Naive B cell (primary cell): ENCODE data around the gene GAP43. TPM values are rescaled to one million over a fixed set of nuclear protein-coding genes. Genes with fewer than 3 reads are reported as not detected.

Source experiments
- ATAC-seq, 2 donors: fragments of 150-1000 bp; cut with Tn5 transposase; 2 replicates each; pipeline ENCODE4 v1.10.0; 2021; ENCODE audit warnings: low read depth in 2 of 2, mild to moderate bottlenecking in 2 of 2, moderate library complexity in 2 of 2
- DNase-seq: peaks from one replicate; pipeline ENCODE4 v3.0.0; 2022
- H3K27ac Mint-ChIP-seq, 6 donors: one replicate each; pipeline ENCODE4 v1.8.0; 2020 to 2022; ENCODE audit warnings: mild to moderate bottlenecking in 6 of 6, mixed read lengths in 6 of 6, moderate library complexity in 5 of 6, inconsistent platforms in 2 of 6
- H3K27me3 Mint-ChIP-seq, 3 donors: one replicate each; pipeline ENCODE4 v1.8.0; 2021 to 2022; ENCODE audit warnings: mixed read lengths in 3 of 3, mild to moderate bottlenecking in 1 of 3
- H3K36me3 Mint-ChIP-seq, 2 donors: one replicate each; pipeline ENCODE4 v1.8.0; 2020 to 2022; ENCODE audit warnings: mixed read lengths in 2 of 2, inconsistent platforms in 1 of 2, mild to moderate bottlenecking in 1 of 2
- H3K4me1 Mint-ChIP-seq, 3 donors: one replicate each; pipeline ENCODE4 v1.8.0; 2020 to 2022; ENCODE audit warnings: mixed read lengths in 3 of 3, inconsistent platforms in 1 of 3, mild to moderate bottlenecking in 1 of 3, moderate library complexity in 1 of 3
- H3K4me3 Mint-ChIP-seq, 8 donors: one replicate each; pipeline ENCODE4 v1.8.0; 2020 to 2022; ENCODE audit warnings: mild to moderate bottlenecking in 8 of 8, mixed read lengths in 8 of 8, moderate library complexity in 8 of 8, inconsistent platforms in 2 of 8
- H3K9me3 Mint-ChIP-seq, 7 donors: one replicate each; pipeline ENCODE4 v1.8.0; 2020 to 2022; ENCODE audit warnings: mixed read lengths in 7 of 7, mild to moderate bottlenecking in 5 of 7, inconsistent platforms in 2 of 7, moderate library complexity in 1 of 7
- polyA plus RNA-seq, 6 donors: library from polyadenylated mRNA; unstranded; fragments of 300-500 nt; fragmentation: Illumina TruSeq; gene quantifications; one replicate each; pipeline ENCODE4 v1.2.3, GENCODE V29; 2021; ENCODE audit warnings: low read depth in 6 of 6

Gene GAP43
- polyA plus RNA-seq, 6 donors from 2014 or later: not detected

DNA sequence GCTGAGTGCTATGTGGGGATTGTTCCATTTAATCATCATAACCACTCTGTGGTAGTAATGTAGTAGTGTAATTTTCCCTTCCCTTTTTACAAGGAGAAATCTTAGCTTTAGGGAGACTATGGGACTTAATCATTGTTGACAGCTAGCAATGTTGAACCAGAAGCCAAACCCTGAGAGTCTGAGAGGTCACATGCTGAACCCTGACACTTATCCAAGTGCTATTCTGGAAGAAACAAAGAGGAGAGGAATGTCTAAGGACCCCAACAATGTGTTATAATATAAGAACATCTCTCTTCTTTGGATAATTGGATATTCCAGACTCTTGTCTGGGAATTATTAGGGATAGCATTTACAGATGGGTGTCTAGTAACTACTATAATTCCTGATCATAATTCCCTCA, 58.4 kb downstream of the GAP43 start:
- no peak for ATAC-seq
- DNase-seq: no peak
- H3K27me3 Mint-ChIP-seq: peaks cover 28 to 49% (median 32%) of the 10 kb centered on the region in 3 donors
- H3K36me3 Mint-ChIP-seq: no peaks in the 10 kb centered on the region
- H3K27ac Mint-ChIP-seq: no peak overlapping the region
- no peaks in the 10 kb centered on the region for H3K4me1 Mint-ChIP-seq
- H3K4me3 Mint-ChIP-seq: no peak overlapping the region
- no peaks in the 10 kb centered on the region for H3K9me3 Mint-ChIP-seq

DNA sequence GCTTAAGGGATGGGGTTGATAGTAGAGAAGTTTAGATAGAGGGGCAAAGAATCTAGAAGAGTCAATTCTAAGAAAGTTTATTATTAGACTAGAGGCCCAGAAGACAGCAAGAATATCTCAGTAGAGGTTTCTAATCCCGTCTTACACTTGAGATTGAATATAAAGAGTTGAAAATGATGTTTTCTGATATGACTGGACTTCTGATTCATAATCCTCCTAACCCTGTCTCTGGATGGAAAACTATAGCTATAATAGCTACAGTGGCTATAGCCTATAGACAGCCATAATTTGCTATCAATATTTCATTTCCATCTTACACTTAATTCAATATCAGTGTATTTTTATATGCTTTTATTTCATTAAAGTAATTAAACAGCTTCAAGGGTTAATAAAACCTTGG, 60.0 kb downstream of the GAP43 start:
- DNase-seq (no peak), ATAC-seq (no peak)
- Mint-ChIP-seq H3K4me1 (no peaks in the 10 kb centered on the region), H3K27me3 (peaks cover 17 to 38% (median 21%) of the 10 kb centered on the region in 3 donors), H3K27ac (no peak overlapping the region), H3K9me3 (no peaks in the 10 kb centered on the region), H3K36me3 (no peaks in the 10 kb centered on the region), H3K4me3 (no peak overlapping the region)

DNA sequence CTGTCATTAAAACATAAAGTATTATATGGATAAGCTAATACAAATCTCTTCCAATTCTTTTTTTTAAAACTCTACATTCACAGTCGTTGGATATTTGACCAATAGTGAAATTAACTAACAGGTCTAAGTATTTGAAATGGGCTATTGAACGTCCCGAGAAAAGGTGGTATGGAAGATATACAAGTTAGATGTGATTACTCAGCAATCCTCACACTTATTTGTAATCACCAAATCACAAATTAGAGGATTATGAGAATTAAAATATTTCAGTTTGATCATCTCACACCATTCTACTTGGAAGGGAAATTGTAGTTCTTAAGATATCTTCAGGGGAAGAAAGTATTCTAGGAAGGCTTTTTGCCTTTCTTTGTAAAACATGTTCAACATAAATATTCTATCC, 60.5 kb downstream of the GAP43 start:
- DNase-seq: no peak
- H3K4me1 Mint-ChIP-seq: no peaks in the 10 kb centered on the region
- no peaks in the 10 kb centered on the region for H3K9me3 Mint-ChIP-seq
- H3K36me3 Mint-ChIP-seq: no peaks in the 10 kb centered on the region
- H3K4me3 Mint-ChIP-seq: no peak overlapping the region
- no peak overlapping the region for H3K27ac Mint-ChIP-seq
- H3K27me3 Mint-ChIP-seq: peaks cover 17 to 40% (median 21%) of the 10 kb centered on the region in 3 donors
- ATAC-seq: no peak

DNA sequence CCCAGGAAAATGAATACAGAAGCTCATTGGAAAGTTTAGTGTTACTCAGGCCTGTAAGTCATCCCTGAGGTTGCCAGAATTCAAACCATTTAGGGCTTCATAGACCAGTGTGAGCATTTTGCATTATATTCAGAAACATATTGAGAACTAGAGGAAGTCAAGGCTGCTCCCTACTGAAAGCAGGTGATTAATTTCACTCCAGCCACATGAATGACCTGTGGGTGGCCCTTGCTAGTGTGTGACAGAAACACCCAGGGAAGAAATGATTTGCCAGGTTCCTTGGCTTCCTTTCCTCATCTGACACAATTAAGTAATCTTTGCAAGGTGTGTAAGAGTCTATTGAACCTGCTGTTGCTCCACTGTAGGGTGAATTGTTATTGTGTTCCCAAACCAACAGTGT, 61.8 kb downstream of the GAP43 start:
- no peak for ATAC-seq
- Mint-ChIP-seq H3K9me3 (no peaks in the 10 kb centered on the region), H3K27ac (no peak overlapping the region), H3K4me1 (no peaks in the 10 kb centered on the region), H3K36me3 (no peaks in the 10 kb centered on the region), H3K4me3 (no peak overlapping the region), H3K27me3 (peaks cover 15 to 31% (median 20%) of the 10 kb centered on the region in 3 donors)
- DNase-seq: no peak

DNA sequence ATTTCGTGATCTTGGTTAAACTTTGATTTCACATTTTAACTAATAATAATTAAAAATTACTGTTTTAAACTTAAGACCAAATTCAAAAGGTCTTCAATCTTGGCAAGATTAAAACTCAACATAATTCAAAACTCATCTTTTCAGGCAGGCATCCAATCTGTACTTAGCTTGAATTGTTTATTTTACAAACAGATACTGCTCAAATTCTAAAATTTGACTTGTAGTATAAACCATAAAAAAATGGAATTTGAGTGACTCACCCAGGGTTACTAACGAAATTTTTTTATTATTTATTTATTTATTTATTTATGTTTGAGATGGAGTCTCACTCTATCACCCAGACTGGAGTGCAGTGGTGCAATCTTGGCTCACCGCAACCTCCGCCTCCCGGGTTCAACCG, 64.4 kb downstream of the GAP43 start:
- no peaks in the 10 kb centered on the region for H3K4me1 Mint-ChIP-seq
- H3K9me3 Mint-ChIP-seq: no peaks in the 10 kb centered on the region
- no peaks in the 10 kb centered on the region for H3K36me3 Mint-ChIP-seq
- ATAC-seq (no peak), DNase-seq (no peak)
- H3K27ac Mint-ChIP-seq: no peak overlapping the region
- no peak overlapping the region for H3K4me3 Mint-ChIP-seq
- H3K27me3 Mint-ChIP-seq: peaks cover 5 to 17% (median 16%) of the 10 kb centered on the region in 3 donors

DNA sequence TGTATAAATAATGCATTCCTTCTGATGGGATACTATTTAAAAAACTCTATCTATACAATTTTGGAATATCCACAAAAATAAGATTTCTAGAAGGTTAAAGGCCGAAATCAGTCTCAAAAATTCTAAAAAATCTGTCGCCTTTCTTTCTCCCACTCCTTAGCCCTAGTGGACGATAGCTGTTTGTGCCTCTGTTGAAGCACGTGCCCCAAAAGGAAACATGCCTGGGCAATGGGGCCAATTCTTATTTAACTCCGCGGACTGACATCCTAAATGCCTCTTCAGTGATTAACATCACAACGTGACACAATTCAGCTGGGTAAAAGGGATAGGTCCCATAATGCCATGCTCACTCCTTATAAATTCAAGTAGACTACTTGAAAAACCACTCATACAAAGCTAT, 65.1 kb downstream of the GAP43 start:
- H3K36me3 Mint-ChIP-seq: no peaks in the 10 kb centered on the region
- no peaks in the 10 kb centered on the region for H3K4me1 Mint-ChIP-seq

DNA sequence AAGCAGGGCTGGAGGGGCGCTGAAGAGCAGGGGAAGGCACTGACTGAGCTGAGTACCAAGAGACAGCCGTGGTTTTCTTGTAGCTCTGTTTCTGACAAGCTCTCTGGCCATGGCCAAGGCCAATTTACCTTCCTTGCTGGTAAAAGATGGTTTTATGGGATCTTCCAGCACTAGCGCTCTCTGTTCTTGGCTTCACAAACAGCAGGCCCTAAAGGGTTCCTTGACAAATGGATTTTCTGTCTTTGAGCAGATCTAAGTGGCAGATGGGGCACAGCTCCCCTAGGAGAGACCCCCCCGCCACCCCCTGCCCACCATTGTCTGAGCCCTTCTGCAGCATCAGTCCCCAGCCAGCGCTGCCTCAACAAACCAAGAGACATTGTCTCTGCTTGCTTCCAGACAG, 66.6 kb downstream of the GAP43 start:
- H3K27ac Mint-ChIP-seq: no peak overlapping the region

More for the DNA sequence above, 65.1 kb downstream of the GAP43 start:
- peaks cover 5 to 17% (median 16%) of the 10 kb centered on the region in 3 donors for H3K27me3 Mint-ChIP-seq
- H3K4me3 Mint-ChIP-seq: no peak overlapping the region
- H3K27ac Mint-ChIP-seq: no peak overlapping the region
- no peaks in the 10 kb centered on the region for H3K9me3 Mint-ChIP-seq
- ATAC-seq: no peak
- no peak for DNase-seq

DNA sequence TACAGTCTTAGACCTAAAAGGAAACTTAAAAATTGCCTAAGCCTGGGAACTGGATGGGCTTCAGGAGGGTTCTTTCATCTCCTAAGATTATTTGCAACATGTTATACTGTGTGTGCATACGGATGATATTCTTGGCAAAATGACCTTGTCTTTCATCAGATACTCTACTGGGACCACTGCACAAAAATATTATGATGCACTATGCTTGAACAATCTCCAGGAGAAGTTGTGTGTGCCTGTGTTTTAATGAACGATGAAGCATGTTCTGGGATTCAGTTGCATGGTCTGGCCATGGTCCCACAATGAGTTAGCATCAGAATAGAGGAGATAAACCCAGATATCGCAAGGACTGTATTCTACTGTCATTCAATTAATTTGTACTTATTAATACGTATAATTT, 68.7 kb downstream of the GAP43 start:
- no peak overlapping the region for H3K4me3 Mint-ChIP-seq
- H3K27me3 Mint-ChIP-seq: peaks cover 5 to 26% (median 22%) of the 10 kb centered on the region in 3 donors
- ATAC-seq (no peak), DNase-seq (no peak)
- no peaks in the 10 kb centered on the region for H3K4me1 Mint-ChIP-seq
- H3K9me3 Mint-ChIP-seq: no peaks in the 10 kb centered on the region
- H3K27ac Mint-ChIP-seq: no peak overlapping the region
- H3K36me3 Mint-ChIP-seq: no peaks in the 10 kb centered on the region

More for the DNA sequence above, 66.6 kb downstream of the GAP43 start:
- ATAC-seq (no peak), DNase-seq (no peak)
- Mint-ChIP-seq H3K27me3 (peaks cover 5 to 17% (median 10%) of the 10 kb centered on the region in 3 donors), H3K4me1 (no peaks in the 10 kb centered on the region), H3K4me3 (no peak overlapping the region), H3K9me3 (no peaks in the 10 kb centered on the region), H3K36me3 (no peaks in the 10 kb centered on the region)

DNA sequence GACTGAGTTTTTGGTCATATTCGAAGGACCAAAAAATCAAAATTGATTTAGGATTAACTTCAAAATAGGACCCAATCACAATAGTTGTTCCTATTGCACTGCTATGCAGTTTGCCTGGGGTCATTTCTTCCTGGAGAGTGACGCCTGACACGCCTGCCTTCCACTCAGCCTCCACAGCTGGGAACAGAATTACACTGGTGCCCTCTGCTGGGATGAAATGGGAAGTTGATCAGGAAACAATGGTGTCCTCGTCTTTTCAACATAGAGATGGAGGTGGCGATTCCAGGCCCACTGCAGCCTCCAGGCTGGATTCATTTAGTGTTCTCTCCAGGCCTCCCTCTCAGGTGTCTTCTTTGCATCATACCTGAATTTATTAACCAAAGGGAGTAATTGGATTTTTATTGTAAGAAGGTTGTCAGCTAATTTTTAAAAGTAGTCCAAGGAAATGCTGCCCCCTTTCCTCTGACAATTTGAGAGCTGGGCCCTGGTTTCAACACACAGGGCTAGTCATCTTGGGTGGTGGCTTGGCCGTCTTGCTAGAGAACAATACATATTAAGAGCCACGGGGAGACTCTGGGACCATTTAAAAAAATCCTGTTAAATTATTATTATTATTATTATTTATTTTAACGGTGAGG, 69.7 kb downstream of the GAP43 start:
- Mint-ChIP-seq H3K9me3 (no peaks in the 10 kb centered on the region), H3K36me3 (no peaks in the 10 kb centered on the region), H3K27ac (no peak overlapping the region), H3K4me3 (no peak overlapping the region), H3K4me1 (no peaks in the 10 kb centered on the region), H3K27me3 (peaks cover 5 to 26% (median 22%) of the 10 kb centered on the region in 3 donors)
- ATAC-seq (peak; percentile 78 to 91), DNase-seq (peak; percentile 61)

DNA sequence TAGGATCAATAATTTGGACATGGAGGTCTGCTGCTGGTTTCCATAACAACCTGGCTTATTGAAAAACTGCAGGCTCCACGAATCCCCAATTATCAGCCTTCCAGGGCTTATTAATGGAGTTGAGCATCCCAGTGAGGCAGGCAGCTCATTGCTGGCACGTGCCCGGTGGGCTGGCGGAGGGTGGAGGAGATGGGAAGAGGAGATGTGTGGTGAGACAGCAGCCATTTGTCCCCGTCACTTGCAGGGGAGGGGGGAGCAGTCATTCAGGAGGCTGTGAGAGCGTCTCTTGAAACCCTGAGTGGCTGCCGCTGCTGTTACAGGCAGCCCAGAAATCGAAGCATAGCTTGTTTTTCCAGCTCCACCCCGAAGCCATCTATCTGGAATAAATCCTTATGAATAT, 70.6 kb downstream of the GAP43 start:
- ATAC-seq (no peak), DNase-seq (no peak)
- Mint-ChIP-seq H3K36me3 (no peaks in the 10 kb centered on the region), H3K27ac (peak overlapping the region in 1 of 6 donors; percentile 69), H3K27me3 (peaks cover 8 to 28% (median 16%) of the 10 kb centered on the region in 3 donors), H3K4me3 (no peak overlapping the region), H3K4me1 (no peaks in the 10 kb centered on the region), H3K9me3 (no peaks in the 10 kb centered on the region)

DNA sequence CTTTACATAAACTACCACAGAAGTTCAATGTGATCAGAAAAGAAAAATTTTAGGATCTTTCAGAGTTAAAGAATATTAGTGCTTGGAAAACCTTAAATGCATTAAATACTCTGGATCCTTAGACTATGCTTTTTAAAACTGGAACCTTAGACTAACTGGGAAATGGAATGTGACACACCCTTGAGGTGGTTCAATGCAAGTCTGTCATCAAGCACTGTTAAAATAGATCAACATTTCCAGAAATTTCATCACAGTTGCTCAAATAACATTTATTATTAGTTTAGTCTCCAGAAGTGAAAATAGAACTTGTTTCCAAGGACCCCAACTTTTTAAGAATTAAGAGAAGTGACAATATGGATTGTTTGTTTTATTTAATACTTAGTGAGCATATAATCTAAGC, 71.8 kb downstream of the GAP43 start:
- H3K36me3 Mint-ChIP-seq: no peaks in the 10 kb centered on the region

DNA sequence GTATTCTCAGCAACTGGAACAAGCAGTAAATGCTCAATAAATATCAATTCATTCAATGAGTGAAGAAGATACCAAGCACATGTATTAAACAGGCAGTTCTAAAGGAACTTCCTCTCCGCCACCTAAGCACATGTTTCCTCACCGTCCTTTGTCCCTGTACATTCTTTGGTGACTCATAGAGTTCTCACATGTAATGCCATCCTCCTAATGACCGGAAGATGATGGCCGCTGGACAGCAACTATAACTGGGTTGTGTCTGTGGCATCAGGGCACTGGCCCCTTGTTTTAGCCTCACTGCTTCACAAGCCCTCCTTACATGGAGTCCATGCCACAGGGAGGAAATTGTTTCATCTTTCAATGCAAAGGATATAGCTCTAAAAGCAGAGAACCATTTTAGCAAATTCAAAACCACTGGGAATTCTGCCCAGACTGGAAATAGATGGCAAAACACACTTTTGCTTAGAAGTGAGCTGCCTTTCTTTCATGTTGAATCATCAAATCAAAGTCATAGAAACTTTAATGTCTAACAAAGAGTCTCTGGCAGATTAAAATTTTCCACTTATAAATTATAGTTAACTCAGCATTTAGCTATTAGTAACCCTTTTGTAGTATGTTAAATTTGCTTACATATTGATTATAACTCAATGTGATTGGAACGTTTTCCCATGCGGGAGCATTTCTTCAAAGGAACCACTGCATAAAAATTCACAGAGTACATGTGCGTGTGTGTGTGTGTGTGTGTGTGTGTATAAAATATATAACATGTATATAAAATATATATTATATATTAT, 74.1 kb downstream of the GAP43 start:
- ATAC-seq: no peak
- H3K36me3 Mint-ChIP-seq: no peaks in the 10 kb centered on the region
- H3K27ac Mint-ChIP-seq: no peak overlapping the region
- peaks cover 8 to 24% (median 18%) of the 10 kb centered on the region in 3 donors for H3K27me3 Mint-ChIP-seq
- no peaks in the 10 kb centered on the region for H3K9me3 Mint-ChIP-seq
- H3K4me3 Mint-ChIP-seq: no peak overlapping the region
- DNase-seq: no peak
- no peaks in the 10 kb centered on the region for H3K4me1 Mint-ChIP-seq

More for the DNA sequence above, 71.8 kb downstream of the GAP43 start:
- Mint-ChIP-seq H3K27me3 (peaks cover 8 to 24% (median 18%) of the 10 kb centered on the region in 3 donors), H3K4me1 (no peaks in the 10 kb centered on the region), H3K27ac (no peak overlapping the region), H3K9me3 (no peaks in the 10 kb centered on the region), H3K4me3 (no peak overlapping the region)
- ATAC-seq (no peak), DNase-seq (no peak)

DNA sequence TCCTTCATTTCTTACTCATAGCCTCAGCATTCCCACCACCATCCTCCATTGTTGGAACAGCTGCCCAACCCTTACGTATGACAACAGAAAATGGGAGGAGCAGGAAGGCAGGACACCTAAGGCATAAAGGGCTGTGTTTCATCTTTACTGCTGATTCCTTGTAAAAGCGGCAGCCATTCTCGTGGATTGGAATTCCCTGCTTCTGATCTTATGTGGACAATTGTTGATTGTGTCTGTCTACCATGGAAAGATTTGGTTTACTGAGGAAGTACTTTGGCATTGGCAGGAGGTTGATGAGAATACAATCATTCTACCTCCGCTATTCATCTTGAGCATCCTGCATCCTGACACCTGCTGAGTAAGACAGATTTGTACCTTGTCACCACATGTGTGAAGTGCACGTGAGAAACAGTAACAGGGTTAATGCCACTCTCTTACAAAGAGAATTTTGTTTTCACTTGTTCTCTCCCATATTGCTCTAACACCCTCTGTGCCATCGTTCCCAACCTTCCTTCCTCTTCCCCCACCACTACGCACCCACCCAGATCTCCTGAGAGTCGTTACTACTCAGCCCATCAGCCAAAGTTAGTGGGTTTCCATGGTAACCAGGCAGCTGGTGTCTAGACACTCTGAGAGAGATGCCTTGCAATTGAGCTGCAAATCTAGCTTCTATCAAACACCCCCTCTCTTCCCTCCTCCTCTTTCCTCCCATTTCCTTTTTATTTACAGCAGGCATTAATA, 75.7 kb downstream of the GAP43 start:
- H3K4me3 Mint-ChIP-seq: no peak overlapping the region

More for the DNA sequence above, 75.7 kb downstream of the GAP43 start:
- peak in 1 of 2 donors; percentile 63 for ATAC-seq
- H3K36me3 Mint-ChIP-seq: no peaks in the 10 kb centered on the region
- peaks cover 8 to 24% (median 18%) of the 10 kb centered on the region in 3 donors for H3K27me3 Mint-ChIP-seq
- no peaks in the 10 kb centered on the region for H3K9me3 Mint-ChIP-seq
- no peak for DNase-seq
- H3K27ac Mint-ChIP-seq: peak overlapping the region in 2 of 6 donors; percentile 14 to 35
- no peaks in the 10 kb centered on the region for H3K4me1 Mint-ChIP-seq
